H1 (cell line): ENCODE data around the gene UBQLNL. TPM values are rescaled to one million over a fixed set of nuclear protein-coding genes. Genes with fewer than 3 reads are reported as not detected.

ENCODE experiments used
- HDAC6 ChIP-seq: IDR thresholded peaks from one replicate; pipeline ENCODE4 v1.7.1; 2012; ENCODE audit warnings: low read depth, mild to moderate bottlenecking, inconsistent platforms, low read length, moderate library complexity
- POLR2AphosphoS5 ChIP-seq: IDR thresholded peaks from 2 replicates; pipeline ENCODE4 v1.6.1; 2011; ENCODE audit warnings: low read depth, low read length
- RAD21 ChIP-seq, 2 experiments: IDR thresholded peaks in 1 of 2; conservative IDR thresholded peaks in 1 of 2; 2 replicates each; pipeline ENCODE4 v1.6.1; 2011; ENCODE audit warnings: low read depth in 2 of 2, low read length in 2 of 2, improper control_type of control experiment in 1 of 2, inconsistent platforms in 1 of 2, mild to moderate bottlenecking in 1 of 2, moderate library complexity in 1 of 2
- RNF2 ChIP-seq: fragments of 200-900, 300-1000 bp; sonication (generic); IDR thresholded peaks from 2 replicates; pipeline ENCODE4 v1.7.1; 2016; ENCODE audit warnings: borderline replicate concordance, low read depth, mild to moderate bottlenecking, antibody characterized with exemption, low read length; ENCODE audit not compliant: poor library complexity, severe bottlenecking; ENCODE audit errors: missing control alignments
- TAF7 ChIP-seq: optimal IDR thresholded peaks from 2 replicates; pipeline ENCODE3; 2011; ENCODE audit warnings: low read depth, mild to moderate bottlenecking, inconsistent platforms, low read length, moderate library complexity, borderline replicate concordance
- polyA plus RNA-seq, 7 experiments: library from polyadenylated mRNA; depleted of rRNA in 3 of 7; stranded (reverse) in 5 of 7; unstranded in 2 of 7; fragments of >200 nt in 5 of 7; fragments of 200-250 nt in 2 of 7; gene quantifications; 1 replicate in 5 of 7; 2 replicates in 1 of 7; 4 replicates in 1 of 7; pipeline versions ENCODE4 v1.2.1 to v1.2.3, GENCODE V29; 2011 to 2013; ENCODE audit warnings: missing spikeins in 2 of 7, mixed read lengths in 2 of 7
- total RNA-seq: library from RNA; stranded (reverse); fragmentation: NEBNext Ultra II Directional; extraction: Animal tissue kit (Norgen Biotek cat#: 25700); gene quantifications from 2 replicates; pipeline ENCODE4 v1.2.1, GENCODE V29; 2021
- TF ChIP-seq, protein P1 (sequence below): fragments of 300-600 bp; sonication (generic); IDR thresholded peaks from 2 replicates; pipeline ENCODE4 v1.7.1; 2012; ENCODE audit warnings: low read length, moderate library complexity, mild to moderate bottlenecking, inconsistent platforms; ENCODE audit not compliant: insufficient replicate concordance
- TF ChIP-seq, protein P2 (sequence below): IDR thresholded peaks from 2 replicates; pipeline ENCODE4 v1.6.1; 2012; ENCODE audit warnings: low read length, inconsistent platforms
- TF ChIP-seq, protein P3 (sequence below): IDR thresholded peaks from 2 replicates; pipeline ENCODE4 v1.6.1; 2012; ENCODE audit warnings: inconsistent platforms

The UBQLNL gene
- total and polyA plus RNA-seq, 2 of the 8 experiments (the other 6 are each of a cell fraction or from before 2014, with no cell fraction given) = 0.35 TPM; not detected in 1

DNA sequence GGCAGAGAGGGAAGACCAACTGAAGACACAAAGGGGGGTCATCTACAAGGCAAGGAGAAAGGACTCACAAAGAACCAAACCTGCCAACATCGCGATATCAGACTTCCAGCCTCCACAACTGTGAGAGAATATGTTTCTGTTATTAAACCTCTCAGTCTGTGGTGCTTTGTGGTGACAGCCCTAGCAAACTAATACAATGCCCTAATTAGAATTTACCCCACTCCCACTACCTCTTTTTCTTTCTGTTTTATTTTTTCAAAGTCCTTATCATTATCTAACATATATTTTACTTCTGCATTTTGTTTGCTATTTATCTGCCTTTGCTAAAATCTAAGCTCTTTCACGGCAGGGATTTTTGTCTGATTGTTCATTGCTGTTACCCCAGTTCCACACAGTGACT lies 30.5 kb downstream of the UBQLNL start (continued):
- TF ChIP-seq, protein P1, sequence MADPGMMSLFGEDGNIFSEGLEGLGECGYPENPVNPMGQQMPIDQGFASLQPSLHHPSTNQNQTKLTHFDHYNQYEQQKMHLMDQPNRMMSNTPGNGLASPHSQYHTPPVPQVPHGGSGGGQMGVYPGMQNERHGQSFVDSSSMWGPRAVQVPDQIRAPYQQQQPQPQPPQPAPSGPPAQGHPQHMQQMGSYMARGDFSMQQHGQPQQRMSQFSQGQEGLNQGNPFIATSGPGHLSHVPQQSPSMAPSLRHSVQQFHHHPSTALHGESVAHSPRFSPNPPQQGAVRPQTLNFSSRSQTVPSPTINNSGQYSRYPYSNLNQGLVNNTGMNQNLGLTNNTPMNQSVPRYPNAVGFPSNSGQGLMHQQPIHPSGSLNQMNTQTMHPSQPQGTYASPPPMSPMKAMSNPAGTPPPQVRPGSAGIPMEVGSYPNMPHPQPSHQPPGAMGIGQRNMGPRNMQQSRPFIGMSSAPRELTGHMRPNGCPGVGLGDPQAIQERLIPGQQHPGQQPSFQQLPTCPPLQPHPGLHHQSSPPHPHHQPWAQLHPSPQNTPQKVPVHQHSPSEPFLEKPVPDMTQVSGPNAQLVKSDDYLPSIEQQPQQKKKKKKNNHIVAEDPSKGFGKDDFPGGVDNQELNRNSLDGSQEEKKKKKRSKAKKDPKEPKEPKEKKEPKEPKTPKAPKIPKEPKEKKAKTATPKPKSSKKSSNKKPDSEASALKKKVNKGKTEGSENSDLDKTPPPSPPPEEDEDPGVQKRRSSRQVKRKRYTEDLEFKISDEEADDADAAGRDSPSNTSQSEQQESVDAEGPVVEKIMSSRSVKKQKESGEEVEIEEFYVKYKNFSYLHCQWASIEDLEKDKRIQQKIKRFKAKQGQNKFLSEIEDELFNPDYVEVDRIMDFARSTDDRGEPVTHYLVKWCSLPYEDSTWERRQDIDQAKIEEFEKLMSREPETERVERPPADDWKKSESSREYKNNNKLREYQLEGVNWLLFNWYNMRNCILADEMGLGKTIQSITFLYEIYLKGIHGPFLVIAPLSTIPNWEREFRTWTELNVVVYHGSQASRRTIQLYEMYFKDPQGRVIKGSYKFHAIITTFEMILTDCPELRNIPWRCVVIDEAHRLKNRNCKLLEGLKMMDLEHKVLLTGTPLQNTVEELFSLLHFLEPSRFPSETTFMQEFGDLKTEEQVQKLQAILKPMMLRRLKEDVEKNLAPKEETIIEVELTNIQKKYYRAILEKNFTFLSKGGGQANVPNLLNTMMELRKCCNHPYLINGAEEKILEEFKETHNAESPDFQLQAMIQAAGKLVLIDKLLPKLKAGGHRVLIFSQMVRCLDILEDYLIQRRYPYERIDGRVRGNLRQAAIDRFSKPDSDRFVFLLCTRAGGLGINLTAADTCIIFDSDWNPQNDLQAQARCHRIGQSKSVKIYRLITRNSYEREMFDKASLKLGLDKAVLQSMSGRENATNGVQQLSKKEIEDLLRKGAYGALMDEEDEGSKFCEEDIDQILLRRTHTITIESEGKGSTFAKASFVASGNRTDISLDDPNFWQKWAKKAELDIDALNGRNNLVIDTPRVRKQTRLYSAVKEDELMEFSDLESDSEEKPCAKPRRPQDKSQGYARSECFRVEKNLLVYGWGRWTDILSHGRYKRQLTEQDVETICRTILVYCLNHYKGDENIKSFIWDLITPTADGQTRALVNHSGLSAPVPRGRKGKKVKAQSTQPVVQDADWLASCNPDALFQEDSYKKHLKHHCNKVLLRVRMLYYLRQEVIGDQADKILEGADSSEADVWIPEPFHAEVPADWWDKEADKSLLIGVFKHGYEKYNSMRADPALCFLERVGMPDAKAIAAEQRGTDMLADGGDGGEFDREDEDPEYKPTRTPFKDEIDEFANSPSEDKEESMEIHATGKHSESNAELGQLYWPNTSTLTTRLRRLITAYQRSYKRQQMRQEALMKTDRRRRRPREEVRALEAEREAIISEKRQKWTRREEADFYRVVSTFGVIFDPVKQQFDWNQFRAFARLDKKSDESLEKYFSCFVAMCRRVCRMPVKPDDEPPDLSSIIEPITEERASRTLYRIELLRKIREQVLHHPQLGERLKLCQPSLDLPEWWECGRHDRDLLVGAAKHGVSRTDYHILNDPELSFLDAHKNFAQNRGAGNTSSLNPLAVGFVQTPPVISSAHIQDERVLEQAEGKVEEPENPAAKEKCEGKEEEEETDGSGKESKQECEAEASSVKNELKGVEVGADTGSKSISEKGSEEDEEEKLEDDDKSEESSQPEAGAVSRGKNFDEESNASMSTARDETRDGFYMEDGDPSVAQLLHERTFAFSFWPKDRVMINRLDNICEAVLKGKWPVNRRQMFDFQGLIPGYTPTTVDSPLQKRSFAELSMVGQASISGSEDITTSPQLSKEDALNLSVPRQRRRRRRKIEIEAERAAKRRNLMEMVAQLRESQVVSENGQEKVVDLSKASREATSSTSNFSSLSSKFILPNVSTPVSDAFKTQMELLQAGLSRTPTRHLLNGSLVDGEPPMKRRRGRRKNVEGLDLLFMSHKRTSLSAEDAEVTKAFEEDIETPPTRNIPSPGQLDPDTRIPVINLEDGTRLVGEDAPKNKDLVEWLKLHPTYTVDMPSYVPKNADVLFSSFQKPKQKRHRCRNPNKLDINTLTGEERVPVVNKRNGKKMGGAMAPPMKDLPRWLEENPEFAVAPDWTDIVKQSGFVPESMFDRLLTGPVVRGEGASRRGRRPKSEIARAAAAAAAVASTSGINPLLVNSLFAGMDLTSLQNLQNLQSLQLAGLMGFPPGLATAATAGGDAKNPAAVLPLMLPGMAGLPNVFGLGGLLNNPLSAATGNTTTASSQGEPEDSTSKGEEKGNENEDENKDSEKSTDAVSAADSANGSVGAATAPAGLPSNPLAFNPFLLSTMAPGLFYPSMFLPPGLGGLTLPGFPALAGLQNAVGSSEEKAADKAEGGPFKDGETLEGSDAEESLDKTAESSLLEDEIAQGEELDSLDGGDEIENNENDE = no peak
- no peak for TF ChIP-seq HDAC6
- TF ChIP-seq RAD21 (IDR thresholded peaks at IDR 0.05 in 1 of 2, conservative IDR thresholded peaks at IDR 0.05 in 1 of 2; ENCODE audit: low read depth in 2 of 2, low read length in 2 of 2) = no peak
- TF ChIP-seq, protein P2, sequence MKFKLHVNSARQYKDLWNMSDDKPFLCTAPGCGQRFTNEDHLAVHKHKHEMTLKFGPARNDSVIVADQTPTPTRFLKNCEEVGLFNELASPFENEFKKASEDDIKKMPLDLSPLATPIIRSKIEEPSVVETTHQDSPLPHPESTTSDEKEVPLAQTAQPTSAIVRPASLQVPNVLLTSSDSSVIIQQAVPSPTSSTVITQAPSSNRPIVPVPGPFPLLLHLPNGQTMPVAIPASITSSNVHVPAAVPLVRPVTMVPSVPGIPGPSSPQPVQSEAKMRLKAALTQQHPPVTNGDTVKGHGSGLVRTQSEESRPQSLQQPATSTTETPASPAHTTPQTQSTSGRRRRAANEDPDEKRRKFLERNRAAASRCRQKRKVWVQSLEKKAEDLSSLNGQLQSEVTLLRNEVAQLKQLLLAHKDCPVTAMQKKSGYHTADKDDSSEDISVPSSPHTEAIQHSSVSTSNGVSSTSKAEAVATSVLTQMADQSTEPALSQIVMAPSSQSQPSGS = no peak
- TF ChIP-seq POLR2AphosphoS5 = no peak
- TF ChIP-seq, protein P3, sequence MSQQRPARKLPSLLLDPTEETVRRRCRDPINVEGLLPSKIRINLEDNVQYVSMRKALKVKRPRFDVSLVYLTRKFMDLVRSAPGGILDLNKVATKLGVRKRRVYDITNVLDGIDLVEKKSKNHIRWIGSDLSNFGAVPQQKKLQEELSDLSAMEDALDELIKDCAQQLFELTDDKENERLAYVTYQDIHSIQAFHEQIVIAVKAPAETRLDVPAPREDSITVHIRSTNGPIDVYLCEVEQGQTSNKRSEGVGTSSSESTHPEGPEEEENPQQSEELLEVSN = no peak
- TF ChIP-seq TAF7 = no peak
- no peak for TF ChIP-seq RNF2
